ENCODE data around the gene ZNF367.

ZNF367 gene

GRCh38 chr9:96418083-96418919, at the start of gene ZNF367:
ZNF367 (minus strand) TSS chr9:96418370; CDS start chr9:96418032, 338 bp downstream.
- in situ Hi-C loops (cut with MboI; ENCODE audit: low sequenced_read_pairs) = no loop called here

DNA sequence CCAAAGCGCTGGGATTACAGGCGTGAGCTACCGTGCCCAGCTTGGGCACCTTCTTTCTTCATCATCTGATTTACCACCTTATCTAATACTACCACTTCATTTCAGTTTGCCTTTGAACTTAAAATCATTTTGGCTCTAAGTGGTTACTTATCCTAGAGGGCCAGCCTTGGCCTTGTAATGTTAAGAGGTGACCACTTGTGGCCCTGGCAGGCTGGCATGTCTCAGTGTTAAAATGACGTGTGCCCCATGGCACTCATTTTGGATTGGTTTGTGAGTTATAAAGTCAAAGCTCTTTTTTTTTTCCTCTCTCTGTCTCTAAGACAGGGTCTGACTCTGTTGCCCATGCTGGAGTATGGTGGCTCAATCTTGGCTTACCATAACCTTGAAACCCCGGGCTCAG, 49.6 kb upstream of the ZNF367 start:
- in situ Hi-C loops (cut with MboI; ENCODE audit: low sequenced_read_pairs) = no loop called here

- in situ Hi-C loops (cut with MboI; ENCODE audit: low sequenced_read_pairs) = no loop called here
These were observed 46.3 kb upstream of the ZNF367 start for GRCh38 chr9:96464426-96464825.

DNA sequence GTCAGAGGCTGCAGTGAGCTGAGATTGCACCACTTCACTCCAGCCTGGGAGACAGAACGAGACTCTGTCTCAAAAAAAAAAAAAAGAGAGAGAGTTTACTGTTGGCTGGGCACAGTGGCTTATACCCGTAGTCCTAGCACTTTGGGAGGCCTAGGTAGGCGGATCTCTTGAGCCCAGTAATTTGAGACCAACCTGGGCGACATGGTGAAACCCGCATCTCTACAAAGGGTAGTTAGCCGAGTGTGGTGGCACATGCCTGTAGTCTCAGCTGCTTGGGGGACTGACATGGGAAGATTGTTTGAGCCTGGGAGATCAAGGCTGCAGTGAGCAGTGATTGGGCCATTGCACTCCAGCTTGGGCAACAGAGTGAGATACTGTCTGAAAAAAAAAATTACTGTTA, 44.4 kb upstream of the ZNF367 start:
- in situ Hi-C loops (cut with MboI; ENCODE audit: low sequenced_read_pairs) = no loop called here

DNA sequence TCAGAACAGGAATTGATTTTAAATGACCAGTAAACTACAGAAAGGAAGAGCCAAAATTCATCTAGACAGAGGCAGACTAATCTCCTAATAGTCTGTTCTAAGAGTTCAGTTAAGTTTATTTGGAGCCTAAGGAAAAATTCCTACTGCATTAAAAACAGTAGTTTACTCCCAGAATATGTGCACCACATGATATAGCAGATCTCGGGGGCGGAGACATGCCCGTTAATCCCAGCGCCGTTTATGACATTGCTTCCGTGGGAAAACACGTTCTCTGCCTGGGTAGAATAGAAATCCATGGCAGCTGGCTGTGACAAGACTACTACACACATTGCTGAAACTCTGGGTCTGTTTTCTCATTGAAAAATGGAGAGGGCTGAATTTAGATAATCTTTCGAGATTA, 43.2 kb upstream of the ZNF367 start:
- in situ Hi-C loops (cut with MboI; ENCODE audit: low sequenced_read_pairs) = no loop called here

- in situ Hi-C loops (cut with MboI; ENCODE audit: low sequenced_read_pairs) = no loop called here
These were observed 42.7 kb upstream of the ZNF367 start for GRCh38 chr9:96460882-96461281.

GRCh38 chr9:96460470-96460869, 42.3 kb upstream of the ZNF367 start:
- in situ Hi-C loops (cut with MboI; ENCODE audit: low sequenced_read_pairs) = no loop called here

DNA sequence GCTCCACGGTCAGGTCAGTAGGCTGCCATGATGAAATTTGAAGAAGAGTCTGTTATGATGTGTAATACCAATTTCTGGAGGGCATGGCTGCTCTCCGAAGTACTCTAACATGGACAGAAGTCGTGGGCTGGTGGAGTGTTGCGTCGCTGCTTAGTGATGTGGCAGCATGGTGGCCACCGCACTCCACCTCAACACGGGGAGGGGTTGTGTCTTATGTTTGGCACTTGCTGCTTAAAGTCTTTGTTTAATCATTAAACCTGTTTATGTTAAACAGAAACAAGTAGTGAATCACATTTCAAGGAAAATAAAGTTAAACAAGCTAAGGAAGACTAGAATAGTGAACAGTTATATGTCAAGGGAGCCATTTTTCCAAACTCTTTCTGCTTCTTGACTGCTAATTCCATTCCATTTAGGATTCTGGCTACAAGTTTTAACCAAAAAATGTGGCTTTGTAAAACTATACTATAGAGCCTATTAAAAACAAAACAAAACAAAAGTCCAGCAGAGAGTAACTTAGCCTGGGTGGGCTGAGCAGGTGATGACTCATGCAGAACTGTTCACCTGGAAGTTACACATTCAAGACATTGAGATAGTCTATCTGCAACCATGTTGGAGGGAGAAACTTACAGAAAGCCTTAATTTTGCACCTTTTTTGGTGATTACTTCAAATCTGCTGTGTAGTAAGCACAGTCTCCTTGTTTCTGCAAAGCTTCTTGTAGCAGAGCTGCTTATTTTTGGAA, 41.3 kb upstream of the ZNF367 start:
- in situ Hi-C loops (cut with MboI; ENCODE audit: low sequenced_read_pairs) = no loop called here

DNA sequence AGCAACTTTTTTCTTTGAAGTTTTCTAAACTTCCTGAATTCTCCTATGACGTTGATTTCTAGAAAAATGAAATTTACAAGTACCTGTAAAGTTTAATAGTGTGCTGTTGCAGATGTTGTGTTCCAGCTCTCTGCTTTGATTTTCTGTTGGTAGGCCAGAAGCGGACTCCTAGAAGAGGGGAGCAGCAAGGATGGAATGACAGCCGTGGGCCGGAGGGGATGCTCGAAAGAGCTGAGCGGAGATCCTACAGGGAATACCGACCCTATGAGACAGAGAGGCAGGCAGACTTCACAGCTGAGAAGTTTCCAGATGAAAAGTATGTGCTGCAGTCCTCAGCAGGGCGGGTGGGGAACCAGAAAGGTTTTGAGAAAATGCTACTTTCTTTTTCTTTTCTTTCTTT, 40.1 kb upstream of the ZNF367 start:
- in situ Hi-C loops (cut with MboI; ENCODE audit: low sequenced_read_pairs) = no loop called here

DNA sequence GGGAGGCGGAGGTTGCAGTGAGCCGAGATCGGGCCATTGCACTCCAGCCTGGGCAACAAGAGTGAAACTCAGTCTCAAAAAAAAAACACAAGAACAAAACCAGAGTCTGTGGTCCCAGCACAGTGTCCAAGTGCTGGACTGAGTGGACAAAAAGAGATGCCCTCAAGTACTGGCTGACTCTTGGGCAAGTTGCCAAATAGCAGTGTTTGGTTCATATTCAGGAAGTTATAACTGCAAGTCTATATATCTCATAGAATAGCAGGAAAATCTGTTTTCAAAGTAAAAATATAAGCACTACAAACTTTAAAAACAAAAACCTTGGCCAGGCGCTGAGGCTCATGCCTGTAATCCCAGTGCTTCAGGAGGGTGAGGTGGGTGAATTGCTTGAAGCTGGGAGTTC, 39.1 kb upstream of the ZNF367 start:
- in situ Hi-C loops (cut with MboI; ENCODE audit: low sequenced_read_pairs) = no loop called here

GRCh38 chr9:96453625-96454024, 35.5 kb upstream of the ZNF367 start:
- in situ Hi-C loops (cut with MboI; ENCODE audit: low sequenced_read_pairs) = no loop called here

- in situ Hi-C loops (cut with MboI; ENCODE audit: low sequenced_read_pairs) = no loop called here
These were observed 32.7 kb upstream of the ZNF367 start for GRCh38 chr9:96450613-96451528.

DNA sequence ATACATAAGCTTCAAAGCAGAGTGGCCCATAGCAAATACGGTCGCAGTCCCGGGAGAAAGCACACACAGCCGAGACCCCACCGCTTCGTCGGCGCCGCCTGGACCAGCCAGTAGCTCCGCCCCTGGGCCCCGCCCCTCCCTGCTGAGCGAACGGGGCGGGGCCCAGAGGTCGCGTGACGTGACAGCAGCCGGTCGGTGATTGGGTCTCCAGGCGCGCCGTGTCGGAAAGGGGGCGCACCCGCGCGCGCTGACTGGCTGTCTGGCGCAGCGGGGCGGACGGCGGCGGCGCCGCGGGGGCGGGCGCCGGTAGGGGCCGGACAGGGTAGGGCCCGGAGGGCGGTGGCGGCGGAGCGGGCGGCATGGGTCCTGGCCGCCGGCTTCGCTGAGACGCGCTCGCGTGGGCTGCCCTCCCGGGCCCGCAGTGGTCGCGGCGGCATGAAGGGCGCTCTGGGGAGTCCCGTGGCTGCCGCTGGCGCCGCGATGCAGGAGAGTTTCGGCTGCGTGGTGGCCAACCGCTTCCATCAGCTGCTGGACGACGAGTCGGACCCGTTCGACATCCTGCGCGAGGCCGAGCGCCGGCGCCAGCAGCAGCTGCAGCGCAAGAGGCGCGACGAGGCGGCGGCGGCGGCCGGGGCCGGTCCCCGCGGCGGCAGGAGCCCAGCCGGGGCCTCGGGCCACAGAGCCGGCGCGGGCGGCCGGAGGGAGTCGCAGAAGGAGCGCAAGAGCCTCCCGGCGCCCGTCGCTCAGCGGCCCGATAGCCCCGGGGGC, 31.9 kb upstream of the ZNF367 start, which contains the start of gene HABP4:
HABP4 (plus strand) TSS at position 325 of the 768 bp plus-strand sequence; CDS start at position 436, 111 bp downstream.
- in situ Hi-C loops (cut with MboI; ENCODE audit: low sequenced_read_pairs) = no loop called here

GRCh38 chr9:96449523-96449844, 31.3 kb upstream of the ZNF367 start:
- in situ Hi-C loops (cut with MboI; ENCODE audit: low sequenced_read_pairs) = no loop called here

DNA sequence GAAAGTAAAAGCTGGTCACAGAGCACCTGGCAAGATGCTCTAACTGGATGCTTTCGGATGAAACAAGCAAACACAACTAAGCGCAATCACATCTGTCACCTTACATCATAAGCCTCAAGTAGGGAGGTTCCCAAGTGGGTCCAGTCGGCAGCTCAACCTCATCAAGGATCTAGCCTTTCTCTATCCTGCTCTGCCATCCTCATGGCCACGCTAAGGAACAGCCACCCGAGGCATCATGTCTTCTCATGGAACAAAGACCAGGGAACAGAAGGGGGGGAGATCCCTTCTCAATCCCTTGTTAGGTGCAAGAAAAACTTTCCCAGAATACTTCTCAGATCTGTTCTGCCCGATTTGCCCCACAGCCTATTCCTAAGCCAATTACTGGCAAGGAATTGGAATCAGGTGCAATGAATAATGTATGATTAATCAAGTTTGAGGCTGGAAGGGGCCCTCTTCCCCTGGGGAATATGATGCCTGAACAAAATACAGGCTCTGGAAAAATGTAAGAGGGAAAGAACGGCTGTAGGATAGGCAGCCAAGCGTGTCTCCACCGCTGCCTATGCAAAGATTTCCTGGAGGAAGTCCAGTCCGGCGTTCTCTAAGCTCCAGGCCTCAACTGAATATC, 30.5 kb upstream of the ZNF367 start:
- in situ Hi-C loops (cut with MboI; ENCODE audit: low sequenced_read_pairs) = no loop called here

DNA sequence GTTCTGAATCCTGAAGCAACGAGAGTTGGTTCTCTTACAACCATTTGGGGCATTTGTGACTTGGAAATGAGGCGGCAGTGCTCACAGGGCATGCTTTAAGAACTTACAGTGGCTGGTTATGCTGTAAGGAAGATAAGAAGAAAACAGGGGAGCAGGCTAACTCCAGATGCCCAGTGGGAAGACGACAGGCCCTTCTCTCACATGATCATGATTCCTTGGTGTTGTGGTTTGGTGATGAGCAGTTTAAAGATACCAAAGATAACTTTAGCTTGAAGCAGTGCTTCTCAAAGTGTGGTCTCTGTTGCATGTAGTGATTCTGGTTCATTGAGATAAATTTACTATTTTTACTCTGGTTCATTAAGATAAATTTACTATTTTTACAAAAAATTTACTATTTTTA, 29.2 kb upstream of the ZNF367 start:
- in situ Hi-C loops (cut with MboI; ENCODE audit: low sequenced_read_pairs) = no loop called here

- in situ Hi-C loops (cut with MboI; ENCODE audit: low sequenced_read_pairs) = no loop called here
These were observed 24.3 kb upstream of the ZNF367 start for GRCh38 chr9:96442491-96442890.

DNA sequence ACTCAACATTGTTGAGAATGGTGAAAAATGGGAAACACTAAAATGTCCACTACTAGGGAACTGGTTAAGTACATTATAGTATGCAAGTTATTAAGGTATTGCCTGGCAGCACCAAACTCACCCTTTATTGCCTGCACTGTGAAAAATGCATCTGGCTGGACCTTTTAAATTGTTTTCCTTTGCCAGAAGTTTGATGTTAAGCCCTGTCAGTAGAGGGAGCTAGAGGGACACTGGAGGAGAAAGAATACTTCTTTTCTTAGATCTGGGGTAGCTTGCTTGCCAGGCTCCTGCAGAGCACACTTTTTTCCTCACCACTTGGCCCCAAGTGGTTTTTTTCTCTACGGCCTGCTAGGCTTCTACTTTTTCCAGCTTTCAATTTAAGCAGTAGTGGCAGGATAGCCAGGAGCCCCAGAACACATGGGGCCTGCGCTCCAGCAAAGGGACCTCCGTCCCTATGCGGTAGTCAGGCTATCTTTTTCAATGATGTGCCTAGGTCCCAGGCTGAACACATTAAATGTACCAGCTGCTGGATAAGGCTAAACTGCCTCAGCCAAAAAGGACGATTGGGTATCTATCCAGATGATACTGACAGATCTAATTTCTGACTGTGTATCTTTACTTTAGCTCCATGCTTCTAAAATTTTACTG, 23.8 kb upstream of the ZNF367 start:
- in situ Hi-C loops (cut with MboI; ENCODE audit: low sequenced_read_pairs) = no loop called here

GRCh38 chr9:96440671-96441199, 22.6 kb upstream of the ZNF367 start:
- in situ Hi-C loops (cut with MboI; ENCODE audit: low sequenced_read_pairs) = no loop called here
